GM23338 (cell line): ENCODE measurements around the gene ARSI. TPM values are rescaled to one million over a fixed set of nuclear protein-coding genes. Genes with fewer than 3 reads are reported as not detected.

Source experiments
- ATAC-seq: fragments of 200-7000 bp; cut with Tn5 transposase; 3 replicates; pipeline ENCODE4 v1.9.1; 2020
- DNase-seq: peaks from one replicate; pipeline ENCODE4 v3.0.0-alpha.2; 2015; ENCODE audit warnings: low spot score
- H2AFZ ChIP-seq: fragments of 200-600 bp; sonication (generic); 2 replicates; pipeline ENCODE4 v1.8.0; 2016; ENCODE audit warnings: antibody characterized with exemption, mild to moderate bottlenecking, moderate library complexity
- H3F3A ChIP-seq: fragments of 200-600 bp; sonication (generic); replicated peaks from 2 replicates; pipeline ENCODE4 v1.8.0; 2017; ENCODE audit warnings: antibody characterized with exemption, mixed run types, low read depth
- H3K27ac ChIP-seq: fragments of 200-600 bp; sonication (generic); 2 replicates; pipeline ENCODE4 v1.6.1; 2016; ENCODE audit warnings: low read depth
- H3K27me3 ChIP-seq: fragments of 200-600 bp; sonication (generic); 2 replicates; pipeline ENCODE4 v1.8.0; 2016; ENCODE audit warnings: mild to moderate bottlenecking, mixed run types, moderate library complexity; ENCODE audit not compliant: insufficient read depth
- H3K36me3 ChIP-seq: fragments of 200-600 bp; sonication (generic); 2 replicates; pipeline ENCODE4 v1.8.0; 2016; ENCODE audit warnings: mild to moderate bottlenecking; ENCODE audit not compliant: insufficient read depth
- H3K4me1 ChIP-seq: fragments of 200-600 bp; sonication (generic); 2 replicates; pipeline ENCODE4 v1.8.0; 2016; ENCODE audit warnings: mild to moderate bottlenecking, moderate library complexity; ENCODE audit not compliant: insufficient read depth
- H3K4me2 ChIP-seq: fragments of 200-600 bp; sonication (generic); 2 replicates; pipeline ENCODE4 v1.7.1; 2017; ENCODE audit warnings: mixed run types
- H3K4me3 ChIP-seq: fragments of 200-600 bp; sonication (generic); 2 replicates; pipeline ENCODE4 v1.6.1; 2016; ENCODE audit warnings: mixed run types
- H3K79me2 ChIP-seq: fragments of 200-600 bp; sonication (generic); replicated peaks from 2 replicates; pipeline ENCODE4 v1.8.0; 2017; ENCODE audit warnings: mild to moderate bottlenecking; ENCODE audit not compliant: insufficient read depth
- H3K9me2 ChIP-seq: fragments of 200-600 bp; sonication (generic); 2 replicates; pipeline ENCODE4 v1.8.0; 2017; ENCODE audit not compliant: insufficient read depth
- H4K20me1 ChIP-seq: fragments of 200-600 bp; sonication (generic); replicated peaks from 2 replicates; pipeline ENCODE4 v1.8.0; 2017; ENCODE audit warnings: mild to moderate bottlenecking; ENCODE audit not compliant: insufficient read depth
- H3K27ac Mint-ChIP-seq: 2 replicates; pipeline ENCODE4 v1.8.0; 2020; ENCODE audit warnings: inconsistent platforms, mild to moderate bottlenecking, moderate library complexity, mixed read lengths
- H3K27me3 Mint-ChIP-seq: 3 replicates; pipeline ENCODE4 v1.8.0; 2022; ENCODE audit warnings: low read depth, mild to moderate bottlenecking, moderate library complexity, mixed read lengths, inconsistent platforms; ENCODE audit not compliant: insufficient read depth, poor library complexity
- H3K36me3 Mint-ChIP-seq: 3 replicates; pipeline ENCODE4 v1.8.0; 2021; ENCODE audit warnings: low read depth, mild to moderate bottlenecking, inconsistent platforms, moderate library complexity, mixed read lengths
- H3K4me1 Mint-ChIP-seq: 3 replicates; pipeline ENCODE4 v1.8.0; 2020; ENCODE audit warnings: mild to moderate bottlenecking, inconsistent platforms, mixed read lengths
- H3K4me3 Mint-ChIP-seq: 3 replicates; pipeline ENCODE4 v1.8.0; 2021; ENCODE audit warnings: moderate library complexity, mild to moderate bottlenecking, inconsistent platforms, mixed read lengths
- H3K9me3 Mint-ChIP-seq: 3 replicates; pipeline ENCODE4 v1.8.0; 2020; ENCODE audit warnings: moderate library complexity, mild to moderate bottlenecking, inconsistent platforms, mixed read lengths
- CREB1 ChIP-seq: fragments of 250-450 bp; sonication (Bioruptor Pico); IDR thresholded peaks from 2 replicates; pipeline ENCODE4 v1.5.0; 2020; ENCODE audit warnings: low read depth, mild to moderate bottlenecking, moderate library complexity
- CTCF ChIP-seq, 2 experiments: fragments of 200-600 bp in 1 of 2; sonication (generic) in 1 of 2; conservative IDR thresholded peaks; 2 replicates each; pipeline versions ENCODE4 v1.5.1 to v1.6.1; 2016 to 2017; ENCODE audit warnings: antibody characterized with exemption in 2 of 2, low read depth in 2 of 2, mild to moderate bottlenecking in 2 of 2, moderate library complexity in 1 of 2
- ETS1 ChIP-seq: IDR thresholded peaks from 2 replicates; pipeline ENCODE4 v1.6.1; 2016; ENCODE audit warnings: antibody characterized with exemption
- EZH2 ChIP-seq: fragments of 200-600 bp; sonication (generic); IDR thresholded peaks from one replicate; pipeline ENCODE4 v1.8.0; 2017; ENCODE audit warnings: antibody characterized with exemption, mild to moderate bottlenecking, low read depth; ENCODE audit not compliant: unreplicated experiment
- EZH2phosphoT487 ChIP-seq: fragments of 200-600 bp; sonication (generic); IDR thresholded peaks from one replicate; pipeline ENCODE4 v1.8.1; 2018; ENCODE audit warnings: antibody characterized with exemption; ENCODE audit not compliant: unreplicated experiment
- JUNB ChIP-seq: IDR thresholded peaks from one replicate; pipeline ENCODE4 v1.6.1; 2016; ENCODE audit warnings: antibody characterized with exemption; ENCODE audit not compliant: unreplicated experiment
- NANOG ChIP-seq: IDR thresholded peaks from 2 replicates; pipeline ENCODE4 v1.6.1; 2016; ENCODE audit warnings: antibody characterized with exemption, borderline replicate concordance
- POLR2AphosphoS5 ChIP-seq: IDR thresholded peaks from 2 replicates; pipeline ENCODE4 v1.6.1; 2016; ENCODE audit warnings: antibody characterized with exemption, low read depth
- STAT1 ChIP-seq: IDR thresholded peaks from one replicate; pipeline ENCODE4 v1.6.1; 2016; ENCODE audit warnings: antibody characterized with exemption; ENCODE audit not compliant: unreplicated experiment
- ZNF114 ChIP-seq: fragments of 250-450 bp; sonication (Bioruptor Pico); IDR thresholded peaks from 2 replicates; pipeline ENCODE4 v1.5.0; 2020; ENCODE audit warnings: mild to moderate bottlenecking, moderate library complexity
- ZNF331 ChIP-seq: fragments of 250-450 bp; sonication (Bioruptor Pico); IDR thresholded peaks from 2 replicates; pipeline ENCODE4 v1.5.0; 2020; ENCODE audit warnings: low read depth, mild to moderate bottlenecking, moderate library complexity
- ZNF462 ChIP-seq: fragments of 250-450 bp; sonication (Bioruptor Pico); IDR thresholded peaks from 2 replicates; pipeline ENCODE4 v1.5.0; 2020; ENCODE audit warnings: mild to moderate bottlenecking, moderate library complexity
- polyA plus RNA-seq: library from polyadenylated mRNA; unstranded; fragments of >200 nt; fragmentation: Nextera tagmentation; extraction: Ambion mirVana; gene quantifications from 2 replicates; pipeline ENCODE4 v1.2.1, GENCODE V29; 2016
- total RNA-seq: library from RNA; depleted of rRNA; stranded (reverse); fragments of >200 nt; shearing (Covaris generic); gene quantifications from 2 replicates; pipeline ENCODE4 v1.2.3, GENCODE V29; 2014
- TF ChIP-seq, protein P1 (sequence below): IDR thresholded peaks from one replicate; pipeline ENCODE4 v1.6.1; 2018; ENCODE audit warnings: antibody characterized with exemption; ENCODE audit not compliant: unreplicated experiment

ARSI gene
- total and polyA plus RNA-seq, 2 experiments from 2014 or later = 0.99 to 6.9 TPM

DNA sequence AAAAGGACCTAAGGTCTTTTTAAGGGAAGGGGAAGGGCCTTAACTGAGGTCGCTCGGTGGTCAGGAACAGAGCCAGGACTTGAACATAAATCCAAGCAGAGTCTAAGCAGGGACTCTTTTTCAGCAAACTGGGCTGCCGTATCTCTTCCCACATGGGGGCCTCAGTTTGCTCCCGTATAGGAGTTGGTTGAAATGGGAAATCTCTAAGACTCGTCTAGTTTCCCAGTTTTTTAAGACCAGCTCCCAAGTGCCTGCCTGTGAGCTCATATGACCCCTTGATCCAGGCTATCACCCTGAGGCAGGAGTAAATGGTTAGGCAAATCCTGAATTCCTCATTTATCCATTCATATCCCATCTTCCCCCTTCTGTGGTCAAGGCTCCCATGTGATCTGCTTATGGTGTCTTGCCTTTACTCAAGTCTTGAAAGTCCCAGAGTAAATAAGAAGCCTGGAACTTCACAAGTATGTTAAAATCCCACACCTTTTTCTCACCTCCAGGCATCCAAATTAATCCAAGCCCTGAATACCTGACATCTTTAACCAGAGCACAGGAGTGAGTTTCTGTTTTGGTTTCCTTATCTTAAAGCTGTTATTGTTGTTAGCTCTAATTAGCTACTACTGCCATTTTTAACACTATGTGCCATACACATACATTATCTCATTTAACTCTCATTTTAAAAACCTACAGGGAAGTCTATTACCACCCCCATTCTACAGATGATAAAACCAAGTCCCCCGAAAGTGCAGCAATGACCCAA lies 3.0 kb downstream of the ARSI start:
- Histone ChIP-seq H3K4me3 (no peak overlapping the region), H4K20me1 (no peaks in the 10 kb centered on the region), H3K9me2 (no peaks in the 10 kb centered on the region), H3F3A (peaks cover 7% of the 10 kb centered on the region; the same call in 1 of the 2 replicates), H3K79me2 (no peaks in the 10 kb centered on the region), H3K27ac (no peak overlapping the region), H3K4me2 (no peak overlapping the region), H3K4me1 (peaks cover 30% of the 10 kb centered on the region), H3K27me3 (peaks cover 12% of the 10 kb centered on the region), H2AFZ (no peak overlapping the region), H3K36me3 (no peaks in the 10 kb centered on the region)
- Mint-ChIP-seq H3K27me3 (peaks cover 16% of the 10 kb centered on the region), H3K4me1 (peaks cover 35% of the 10 kb centered on the region), H3K4me3 (no peak overlapping the region), H3K27ac (no peak overlapping the region), H3K36me3 (no peaks in the 10 kb centered on the region), H3K9me3 (no peaks in the 10 kb centered on the region; the same call in 2 of the 3 replicates)
- ATAC-seq (no peak), DNase-seq (no peak)
- TF ChIP-seq ETS1 = no peak
- TF ChIP-seq ZNF114 (CRISPR knock-in tag) = no peak
- TF ChIP-seq ZNF331 (CRISPR knock-in tag) = no peak
- TF ChIP-seq CREB1 (CRISPR knock-in tag) = no peak
- TF ChIP-seq, protein P1, sequence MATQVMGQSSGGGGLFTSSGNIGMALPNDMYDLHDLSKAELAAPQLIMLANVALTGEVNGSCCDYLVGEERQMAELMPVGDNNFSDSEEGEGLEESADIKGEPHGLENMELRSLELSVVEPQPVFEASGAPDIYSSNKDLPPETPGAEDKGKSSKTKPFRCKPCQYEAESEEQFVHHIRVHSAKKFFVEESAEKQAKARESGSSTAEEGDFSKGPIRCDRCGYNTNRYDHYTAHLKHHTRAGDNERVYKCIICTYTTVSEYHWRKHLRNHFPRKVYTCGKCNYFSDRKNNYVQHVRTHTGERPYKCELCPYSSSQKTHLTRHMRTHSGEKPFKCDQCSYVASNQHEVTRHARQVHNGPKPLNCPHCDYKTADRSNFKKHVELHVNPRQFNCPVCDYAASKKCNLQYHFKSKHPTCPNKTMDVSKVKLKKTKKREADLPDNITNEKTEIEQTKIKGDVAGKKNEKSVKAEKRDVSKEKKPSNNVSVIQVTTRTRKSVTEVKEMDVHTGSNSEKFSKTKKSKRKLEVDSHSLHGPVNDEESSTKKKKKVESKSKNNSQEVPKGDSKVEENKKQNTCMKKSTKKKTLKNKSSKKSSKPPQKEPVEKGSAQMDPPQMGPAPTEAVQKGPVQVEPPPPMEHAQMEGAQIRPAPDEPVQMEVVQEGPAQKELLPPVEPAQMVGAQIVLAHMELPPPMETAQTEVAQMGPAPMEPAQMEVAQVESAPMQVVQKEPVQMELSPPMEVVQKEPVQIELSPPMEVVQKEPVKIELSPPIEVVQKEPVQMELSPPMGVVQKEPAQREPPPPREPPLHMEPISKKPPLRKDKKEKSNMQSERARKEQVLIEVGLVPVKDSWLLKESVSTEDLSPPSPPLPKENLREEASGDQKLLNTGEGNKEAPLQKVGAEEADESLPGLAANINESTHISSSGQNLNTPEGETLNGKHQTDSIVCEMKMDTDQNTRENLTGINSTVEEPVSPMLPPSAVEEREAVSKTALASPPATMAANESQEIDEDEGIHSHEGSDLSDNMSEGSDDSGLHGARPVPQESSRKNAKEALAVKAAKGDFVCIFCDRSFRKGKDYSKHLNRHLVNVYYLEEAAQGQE = no peak
- TF ChIP-seq EZH2 = no peak
- TF ChIP-seq ZNF462 = no peak
- TF ChIP-seq EZH2phosphoT487 = no peak
- no peak for TF ChIP-seq CTCF (conservative IDR thresholded peaks at IDR 0.05; ENCODE audit: low read depth in 2 of 2)
- no peak for TF ChIP-seq NANOG
- no peak for TF ChIP-seq STAT1
- no peak for TF ChIP-seq POLR2AphosphoS5
- TF ChIP-seq JUNB = no peak
